GM12801 (cell line): ENCODE results near the gene NOB1.

ENCODE experiments used
- TF ChIP-seq, protein P1 (sequence below): IDR thresholded peaks from one replicate; pipeline ENCODE4 v1.5.1; 2011; ENCODE audit warnings: control low read depth; ENCODE audit not compliant: insufficient read length; ENCODE audit errors: extremely low read depth

NOB1 gene

GRCh38 chr16:69787883-69788282, 33.2 kb upstream of the NOB1 start:
- TF ChIP-seq, protein P1, sequence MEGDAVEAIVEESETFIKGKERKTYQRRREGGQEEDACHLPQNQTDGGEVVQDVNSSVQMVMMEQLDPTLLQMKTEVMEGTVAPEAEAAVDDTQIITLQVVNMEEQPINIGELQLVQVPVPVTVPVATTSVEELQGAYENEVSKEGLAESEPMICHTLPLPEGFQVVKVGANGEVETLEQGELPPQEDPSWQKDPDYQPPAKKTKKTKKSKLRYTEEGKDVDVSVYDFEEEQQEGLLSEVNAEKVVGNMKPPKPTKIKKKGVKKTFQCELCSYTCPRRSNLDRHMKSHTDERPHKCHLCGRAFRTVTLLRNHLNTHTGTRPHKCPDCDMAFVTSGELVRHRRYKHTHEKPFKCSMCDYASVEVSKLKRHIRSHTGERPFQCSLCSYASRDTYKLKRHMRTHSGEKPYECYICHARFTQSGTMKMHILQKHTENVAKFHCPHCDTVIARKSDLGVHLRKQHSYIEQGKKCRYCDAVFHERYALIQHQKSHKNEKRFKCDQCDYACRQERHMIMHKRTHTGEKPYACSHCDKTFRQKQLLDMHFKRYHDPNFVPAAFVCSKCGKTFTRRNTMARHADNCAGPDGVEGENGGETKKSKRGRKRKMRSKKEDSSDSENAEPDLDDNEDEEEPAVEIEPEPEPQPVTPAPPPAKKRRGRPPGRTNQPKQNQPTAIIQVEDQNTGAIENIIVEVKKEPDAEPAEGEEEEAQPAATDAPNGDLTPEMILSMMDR, result no peak

- TF ChIP-seq, protein P1, result no peak
Observed at GRCh38 chr16:69784586-69784985, 29.9 kb upstream of the NOB1 start.

- TF ChIP-seq, protein P1, result no peak
Observed at GRCh38 chr16:69781118-69781517, 26.4 kb upstream of the NOB1 start.

DNA sequence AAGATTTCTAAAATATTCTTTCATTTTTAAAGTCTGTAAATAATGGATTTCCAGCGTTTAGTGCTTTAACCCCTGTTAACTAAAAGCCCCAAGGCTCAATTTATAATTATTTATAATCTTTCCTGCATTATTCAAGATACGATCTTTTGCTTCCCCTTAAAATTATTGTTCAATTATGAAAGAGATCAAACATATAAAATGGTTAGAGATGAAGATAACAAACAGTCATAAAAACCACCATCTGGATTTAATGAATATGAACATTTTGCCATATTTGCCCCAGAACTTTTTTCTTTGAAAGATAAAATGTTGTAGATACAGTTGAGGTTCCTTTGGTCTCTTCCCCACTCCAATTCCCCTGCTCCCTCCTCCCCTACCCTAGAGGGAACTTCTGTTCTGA, 25.0 kb upstream of the NOB1 start:
- TF ChIP-seq, protein P1, result no peak

DNA sequence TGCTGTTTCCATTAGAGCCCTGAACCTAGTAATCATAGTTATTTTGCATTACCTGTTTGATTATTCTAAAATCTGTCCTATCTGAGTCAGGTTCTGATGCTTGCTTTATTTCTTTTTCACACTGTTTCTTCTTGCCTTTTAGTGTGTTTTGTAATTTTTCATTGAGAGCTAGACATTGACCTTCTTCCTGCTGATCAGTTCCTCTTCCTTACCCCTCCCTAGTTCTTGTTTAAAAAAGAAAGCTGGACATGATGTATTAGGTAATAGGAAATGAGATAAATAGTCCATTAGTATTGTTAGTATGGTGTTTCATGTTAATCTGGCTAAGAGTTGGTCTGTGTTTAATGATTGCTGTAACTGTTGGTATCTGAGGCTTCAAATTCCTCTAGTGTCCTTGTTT, 20.8 kb upstream of the NOB1 start:
- TF ChIP-seq, protein P1, result no peak

DNA sequence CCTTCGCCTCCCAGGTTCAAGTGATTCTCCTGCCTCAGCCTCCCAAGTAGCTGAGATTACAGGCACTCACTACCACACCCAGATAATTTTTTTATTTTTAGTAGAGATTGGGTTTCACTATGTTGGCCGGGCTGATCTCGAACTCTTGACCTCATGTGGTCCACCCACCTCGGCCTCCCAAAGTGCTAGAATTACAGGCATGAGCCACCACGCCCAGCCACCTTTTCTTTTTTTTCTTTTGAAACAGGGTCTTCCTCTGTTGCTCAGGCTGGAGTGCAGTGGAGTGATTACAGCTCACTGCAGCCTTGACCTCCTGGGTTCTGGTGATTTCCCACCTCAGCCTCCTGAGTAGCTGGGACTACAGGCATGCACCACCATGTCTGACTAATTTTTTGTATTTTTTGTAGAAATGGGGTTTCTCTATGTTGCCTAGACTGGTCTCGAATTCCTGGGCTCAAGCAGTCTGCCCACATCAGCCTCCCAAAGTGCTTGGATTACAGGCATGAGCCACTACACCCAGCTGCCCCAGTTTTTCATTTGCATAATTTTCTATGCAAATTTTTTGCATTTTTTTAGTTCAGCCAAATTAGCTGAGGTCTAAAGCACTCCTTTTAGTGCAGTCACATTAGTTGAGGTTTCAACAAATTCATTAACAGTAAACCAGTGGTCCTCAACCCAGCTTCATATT, 18.7 kb upstream of the NOB1 start:
- TF ChIP-seq, protein P1, result no peak

DNA sequence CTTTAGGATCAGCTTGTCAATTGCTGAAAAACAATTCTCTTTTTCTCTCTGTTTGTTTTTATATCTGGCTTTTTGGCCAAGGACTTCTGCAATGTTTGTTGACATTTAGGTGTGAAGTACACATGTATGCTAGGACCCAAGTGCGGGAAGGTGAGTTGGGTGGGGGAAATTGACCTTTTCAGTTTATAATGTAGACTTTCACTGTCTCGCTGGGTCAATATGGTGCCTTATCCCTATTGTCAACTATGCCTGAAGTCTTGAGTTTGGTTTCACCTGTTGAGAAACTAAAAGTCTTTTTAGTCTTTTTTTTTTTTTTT, 16.9 kb upstream of the NOB1 start:
- TF ChIP-seq, protein P1, result no peak
